ENCODE results near the gene PRDM16. TPM values are rescaled to one million over a fixed set of nuclear protein-coding genes. Genes with fewer than 3 reads are reported as not detected.

The PRDM16 gene
- polyA plus RNA-seq, 2 of the 4 experiments (the other 2 are of a cell fraction), result 0.03 to 0.35 TPM

GRCh38 chr1:3159121-3159520 is 90.1 kb downstream of the PRDM16 start:
- WGBS (ENCODE audit: missing lambda C conversion rate), result 94% methylated on average over 10 of the region's 10 CpGs
- H3K27ac ChIP-seq, result no peak overlapping the region
- TF ChIP-seq FOXS1 (CRISPR knock-in tag; IDR thresholded peaks at IDR 0.05) (no peak), PHF8 (IDR thresholded peaks at IDR 0.05; ENCODE audit: borderline replicate concordance, low read depth) (no peak), HMGXB4 (CRISPR knock-in tag; IDR thresholded peaks at IDR 0.05; ENCODE audit: borderline replicate concordance) (no peak), EHF (CRISPR knock-in tag; IDR thresholded peaks at IDR 0.05) (no peak), JUN (IDR thresholded peaks at IDR 0.05) (no peak), SREBF2 (IDR thresholded peaks at IDR 0.05) (no peak), RFX5 (IDR thresholded peaks at IDR 0.05) (no peak), FOSB (CRISPR knock-in tag; IDR thresholded peaks at IDR 0.05) (no peak), MAZ (IDR thresholded peaks at IDR 0.05; ENCODE audit: borderline replicate concordance, low read depth, low read length) (no peak)
- H3K4me1 ChIP-seq, result no peaks in the 10 kb centered on the region
- no peak overlapping the region for H3K4me2 ChIP-seq
- no peaks in the 10 kb centered on the region for H3K9me3 ChIP-seq
- ATAC-seq (no peak), DNase-seq (ENCODE audit: low read depth in 1 of 2, low spot score in 1 of 2) (no peak), FAIRE-seq (no peak)
- CTCF ChIA-PET, result no interaction called here
- POLR2A ChIA-PET, result no interaction called here
- H3K4me3 ChIP-seq, result no peak overlapping the region

- ATAC-seq (no peak), DNase-seq (ENCODE audit: low read depth in 1 of 2, low spot score in 1 of 2) (no peak), FAIRE-seq (no peak)
- ChIA-PET CTCF (no interaction called here), POLR2A (no interaction called here)
- no peak overlapping the region for H3K4me2 ChIP-seq
- H3K27ac ChIP-seq, result no peak overlapping the region
- no peak overlapping the region for H3K4me3 ChIP-seq
- no peaks in the 10 kb centered on the region for H3K9me3 ChIP-seq
- WGBS (ENCODE audit: missing lambda C conversion rate), result 67% methylated on average over 1 of the region's 8 CpGs
- no peak for TF ChIP-seq FOSL2 (IDR thresholded peaks at IDR 0.05)
- TF ChIP-seq FOSL2 (CRISPR knock-in tag; IDR thresholded peaks at IDR 0.05), result no peak
- TF ChIP-seq REST (IDR thresholded peaks at IDR 0.05), result no peak
- TF ChIP-seq CTCF (IDR thresholded peaks at IDR 0.05), result no peak
- TF ChIP-seq FOSB (CRISPR knock-in tag; IDR thresholded peaks at IDR 0.05), result no peak
- no peak for TF ChIP-seq HMGXB4 (CRISPR knock-in tag; IDR thresholded peaks at IDR 0.05; ENCODE audit: borderline replicate concordance)
- no peak for TF ChIP-seq PHF8 (IDR thresholded peaks at IDR 0.05; ENCODE audit: borderline replicate concordance, low read depth)
- no peak for TF ChIP-seq MAFK (IDR thresholded peaks at IDR 0.05; ENCODE audit: partially characterized antibody)
- no peak for TF ChIP-seq HOXA7 (CRISPR knock-in tag; IDR thresholded peaks at IDR 0.05)
- TF ChIP-seq MAZ (IDR thresholded peaks at IDR 0.05; ENCODE audit: borderline replicate concordance, low read depth, low read length), result no peak
- TF ChIP-seq ZNF302 (CRISPR knock-in tag; IDR thresholded peaks at IDR 0.05), result no peak
- TF ChIP-seq EHF (CRISPR knock-in tag; IDR thresholded peaks at IDR 0.05), result no peak
- TF ChIP-seq CHD4 (IDR thresholded peaks at IDR 0.05; ENCODE audit: borderline replicate concordance), result no peak
- no peak for TF ChIP-seq ZC3H11A (IDR thresholded peaks at IDR 0.05)
- TF ChIP-seq KDM1A (IDR thresholded peaks at IDR 0.05; ENCODE audit: low read depth), result no peak
- H3K4me1 ChIP-seq, result no peaks in the 10 kb centered on the region
Measured at GRCh38 chr1:3159996-3160395, 91.0 kb downstream of the PRDM16 start.

Measured in A549 (cell line).